Measurements from ENCODE around the gene TNK1.
A peak's percentile ranks its signal among the peaks of the same experiment; 100 is the strongest.

Gene TNK1

DNA sequence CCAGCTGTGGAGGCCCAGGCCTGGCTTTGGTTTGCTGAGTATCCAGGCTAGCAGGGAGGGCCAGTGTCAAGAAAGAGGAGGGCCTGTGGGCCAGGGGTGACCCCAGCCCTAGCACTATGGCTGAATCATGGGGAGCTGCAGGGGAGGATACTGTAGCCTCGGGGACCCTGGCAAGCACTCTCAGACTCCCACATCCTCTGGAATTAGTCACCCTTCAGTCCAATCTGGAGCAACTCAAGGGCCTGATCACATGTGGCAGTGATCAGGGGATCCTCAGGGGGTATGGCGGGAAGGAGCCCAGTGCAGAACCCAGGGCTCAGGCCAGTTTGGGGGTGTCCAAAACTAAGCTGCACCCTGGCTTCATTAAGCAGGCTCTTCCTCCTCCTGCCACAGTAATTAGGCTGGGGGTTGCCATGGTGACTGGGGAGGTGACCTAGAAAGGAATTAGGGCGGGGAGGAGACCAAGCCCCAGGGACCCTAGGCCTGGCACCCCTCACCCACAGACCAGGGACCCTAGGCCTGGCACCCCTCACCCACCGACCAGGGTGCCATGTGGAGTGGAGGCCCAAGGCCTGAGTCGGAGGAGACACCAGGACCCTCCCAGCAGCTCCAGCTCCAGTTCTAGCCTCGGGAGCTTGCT, 32.6 kb downstream of the TNK1 start:
- DNase-seq: no peak

DNA sequence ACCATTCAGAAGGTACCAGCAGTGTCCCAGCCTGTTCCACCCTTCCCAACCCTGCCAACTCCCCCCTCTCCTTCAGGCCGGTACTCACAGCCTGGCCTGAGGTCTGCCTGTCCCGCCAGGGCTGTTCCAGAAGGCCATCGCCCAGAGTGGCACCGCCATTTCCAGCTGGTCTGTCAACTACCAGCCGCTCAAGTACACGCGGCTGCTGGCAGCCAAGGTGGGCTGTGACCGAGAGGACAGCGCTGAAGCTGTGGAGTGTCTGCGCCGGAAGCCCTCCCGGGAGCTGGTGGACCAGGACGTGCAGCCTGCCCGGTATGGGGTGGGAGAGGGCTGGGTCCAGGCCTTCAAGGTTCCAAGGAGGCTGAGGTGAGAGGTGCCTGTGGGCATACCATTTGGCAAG, 33.9 kb downstream of the TNK1 start:
- no peak for DNase-seq

DNA sequence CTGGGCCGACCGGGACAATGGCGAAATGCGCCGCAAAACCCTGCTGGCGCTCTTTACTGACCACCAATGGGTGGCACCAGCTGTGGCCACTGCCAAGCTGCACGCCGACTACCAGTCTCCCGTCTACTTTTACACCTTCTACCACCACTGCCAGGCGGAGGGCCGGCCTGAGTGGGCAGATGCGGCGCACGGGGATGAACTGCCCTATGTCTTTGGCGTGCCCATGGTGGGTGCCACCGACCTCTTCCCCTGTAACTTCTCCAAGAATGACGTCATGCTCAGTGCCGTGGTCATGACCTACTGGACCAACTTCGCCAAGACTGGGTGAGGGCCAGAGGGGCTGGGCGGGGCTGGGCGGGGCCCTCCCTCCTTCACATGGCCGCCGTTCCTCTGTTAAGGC, 34.9 kb downstream of the TNK1 start:
- DNase-seq: no peak

DNA sequence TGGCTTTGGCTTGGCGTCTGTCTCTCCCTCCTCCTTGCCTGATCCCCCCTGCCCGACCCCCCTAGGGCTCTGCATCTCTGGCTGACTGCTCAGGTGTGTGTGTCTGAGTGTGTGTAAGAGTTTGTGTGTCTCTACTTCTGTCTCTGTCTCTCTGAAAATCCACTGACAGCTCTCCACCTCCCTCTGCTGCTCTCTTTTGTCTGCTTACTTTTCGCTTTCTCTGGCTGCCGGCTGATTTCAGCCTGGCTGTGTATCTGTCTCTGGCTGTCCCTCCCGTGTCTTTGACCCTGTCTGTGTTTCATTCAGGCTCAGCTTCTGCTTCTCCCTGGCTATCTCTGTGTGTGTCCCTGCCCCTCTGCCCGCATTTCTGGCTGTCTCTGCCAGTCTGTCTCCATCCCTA, 35.4 kb downstream of the TNK1 start:
- no peak for DNase-seq

DNA sequence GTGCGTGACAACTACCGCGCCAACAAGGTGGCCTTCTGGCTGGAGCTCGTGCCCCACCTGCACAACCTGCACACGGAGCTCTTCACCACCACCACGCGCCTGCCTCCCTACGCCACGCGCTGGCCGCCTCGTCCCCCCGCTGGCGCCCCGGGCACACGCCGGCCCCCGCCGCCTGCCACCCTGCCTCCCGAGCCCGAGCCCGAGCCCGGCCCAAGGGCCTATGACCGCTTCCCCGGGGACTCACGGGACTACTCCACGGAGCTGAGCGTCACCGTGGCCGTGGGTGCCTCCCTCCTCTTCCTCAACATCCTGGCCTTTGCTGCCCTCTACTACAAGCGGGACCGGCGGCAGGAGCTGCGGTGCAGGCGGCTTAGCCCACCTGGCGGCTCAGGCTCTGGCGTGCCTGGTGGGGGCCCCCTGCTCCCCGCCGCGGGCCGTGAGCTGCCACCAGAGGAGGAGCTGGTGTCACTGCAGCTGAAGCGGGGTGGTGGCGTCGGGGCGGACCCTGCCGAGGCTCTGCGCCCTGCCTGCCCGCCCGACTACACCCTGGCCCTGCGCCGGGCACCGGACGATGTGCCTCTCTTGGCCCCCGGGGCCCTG, 36.3 kb downstream of the TNK1 start:
- DNase-seq: no peak

DNA sequence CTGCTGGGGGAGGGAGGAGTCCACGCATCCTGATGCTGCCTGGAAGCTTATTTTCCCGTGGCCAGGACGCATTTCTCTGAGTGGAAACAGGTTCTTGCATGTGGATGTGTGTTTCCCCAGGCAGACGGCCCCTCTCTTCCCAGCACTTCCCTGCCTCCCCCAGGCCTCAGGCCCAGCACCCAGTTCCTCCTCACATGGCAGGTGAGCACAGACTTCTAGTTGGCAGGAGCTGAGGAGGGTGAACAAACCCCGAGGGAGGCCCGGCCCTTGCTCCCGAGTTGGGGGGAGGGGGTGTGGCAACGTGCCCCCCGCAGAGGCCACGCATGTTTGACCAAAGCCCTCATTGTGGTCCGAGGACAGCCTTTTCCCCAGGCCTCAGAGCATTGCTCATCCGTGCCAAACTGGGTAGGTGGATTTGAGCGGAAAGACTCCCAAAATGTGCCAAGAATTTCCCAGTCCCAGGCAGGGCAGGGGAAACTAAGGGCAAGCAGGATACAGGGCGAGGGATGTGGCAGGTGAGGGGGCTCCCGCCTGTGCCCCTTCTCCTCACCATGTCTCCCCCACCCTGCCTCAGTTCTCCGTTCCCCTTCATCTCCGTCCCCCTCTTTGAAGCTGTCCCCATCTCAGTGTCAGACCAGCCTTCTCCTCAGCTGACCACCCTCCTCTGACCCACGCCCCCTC, 37.7 kb downstream of the TNK1 start:
- no peak for DNase-seq

DNA sequence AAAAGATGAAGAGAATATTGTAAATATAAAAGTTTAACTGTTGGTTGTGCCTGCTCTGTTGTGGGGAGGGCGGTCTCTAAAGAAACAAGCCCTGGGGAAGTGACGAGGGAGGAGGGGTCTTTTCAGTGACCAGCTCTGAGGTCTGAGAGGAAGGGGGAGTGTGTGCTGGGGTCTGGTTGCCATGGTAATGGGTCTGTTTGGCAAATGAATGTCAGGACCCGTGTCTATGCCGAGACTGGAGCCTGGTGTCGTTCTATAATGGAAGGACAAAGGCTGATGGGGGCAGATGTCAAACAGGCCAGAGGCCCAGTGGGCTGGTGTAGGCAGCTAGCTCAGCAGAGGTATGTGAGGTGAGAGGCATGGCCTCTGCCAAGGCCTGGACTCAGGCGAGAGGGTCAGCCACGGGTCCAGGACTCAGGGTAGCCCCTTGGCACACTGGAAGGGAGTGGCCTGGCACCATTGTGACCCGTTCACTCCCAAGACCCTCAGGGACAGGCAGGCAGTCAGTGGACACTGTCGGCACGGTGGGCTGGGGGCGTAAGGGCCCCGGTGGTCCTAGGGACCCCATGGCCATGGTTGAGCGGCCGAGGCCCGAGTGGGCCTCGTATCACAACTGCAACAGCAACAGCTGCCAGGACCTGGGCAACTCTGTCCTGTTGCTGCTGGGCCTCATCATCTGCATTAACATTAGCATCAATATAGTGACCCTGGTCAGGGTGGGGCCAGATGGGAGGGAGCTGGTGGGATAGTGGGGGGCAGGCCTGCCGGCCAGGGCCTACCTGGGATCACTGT, 39.1 kb downstream of the TNK1 start, which contains the start of gene SPEM1:
Gene SPEM1, plus strand, starts transcription at position 506 of the 792 bp plus-strand sequence. Its CDS starts 61 bp downstream, at position 567.
- no peak for DNase-seq

DNA sequence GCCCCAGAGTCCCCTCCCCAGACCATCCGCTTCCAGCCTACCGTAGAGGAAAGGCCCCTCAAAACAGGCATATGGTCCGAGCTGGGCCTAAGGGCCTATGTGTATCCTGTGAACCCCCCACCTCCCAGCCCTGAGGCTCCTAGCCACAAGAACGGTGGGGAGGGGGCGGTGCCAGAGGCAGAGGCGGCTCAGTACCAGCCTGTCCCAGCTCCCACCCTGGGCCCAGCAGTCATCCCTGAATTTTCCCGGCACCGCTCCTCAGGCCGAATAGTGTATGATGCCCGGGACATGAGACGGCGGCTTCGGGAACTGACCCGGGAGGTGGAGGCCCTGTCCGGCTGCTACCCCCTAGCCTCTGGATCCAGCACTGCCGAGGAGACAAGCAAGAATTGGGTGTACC, 40.3 kb downstream of the TNK1 start:
- DNase-seq: no peak

DNA sequence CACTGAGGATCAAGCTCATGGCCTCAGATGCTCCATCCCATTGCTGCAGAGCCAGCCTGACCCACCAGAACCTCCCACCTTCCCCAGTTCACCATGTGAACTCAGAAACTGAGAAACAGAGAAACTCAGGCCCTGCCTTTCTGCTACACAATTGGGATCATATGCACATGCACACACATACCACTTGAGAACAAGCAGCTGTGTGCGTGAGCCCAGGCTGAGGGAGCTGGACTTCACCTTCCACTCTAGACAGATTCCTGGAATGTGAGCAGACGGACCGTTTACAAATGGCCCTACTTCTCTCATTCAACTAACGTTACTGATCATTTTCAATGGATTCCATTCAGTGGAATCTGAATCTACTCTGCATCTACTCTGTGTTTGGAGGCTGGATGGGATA, 42.8 kb downstream of the TNK1 start:
- no peak for DNase-seq

DNA sequence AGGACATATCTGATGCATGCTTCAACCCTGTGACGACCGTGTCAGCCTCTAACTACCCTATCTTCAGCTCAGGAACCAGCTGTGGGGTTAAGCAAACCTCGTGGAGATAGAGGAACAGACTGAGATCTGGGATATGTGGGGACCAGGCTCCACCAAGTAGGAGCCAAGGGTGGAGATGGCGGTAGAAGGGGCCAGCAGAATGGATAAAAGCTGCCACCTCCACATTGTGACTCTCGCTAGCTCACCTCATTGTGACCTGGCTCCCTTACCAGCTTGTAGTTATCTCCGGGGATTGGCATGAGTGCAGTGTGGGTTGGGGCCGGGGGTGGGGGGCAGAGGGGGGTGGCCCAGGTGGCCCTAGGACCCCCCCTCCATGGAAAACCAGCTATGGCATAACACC, 44.4 kb downstream of the TNK1 start, which contains the start of gene SPEM2:
Gene SPEM2, plus strand, starts transcription at position 301 of the 400 bp plus-strand sequence. Its CDS starts 73 bp downstream, at position 374.
- DNase-seq: no peak

DNA sequence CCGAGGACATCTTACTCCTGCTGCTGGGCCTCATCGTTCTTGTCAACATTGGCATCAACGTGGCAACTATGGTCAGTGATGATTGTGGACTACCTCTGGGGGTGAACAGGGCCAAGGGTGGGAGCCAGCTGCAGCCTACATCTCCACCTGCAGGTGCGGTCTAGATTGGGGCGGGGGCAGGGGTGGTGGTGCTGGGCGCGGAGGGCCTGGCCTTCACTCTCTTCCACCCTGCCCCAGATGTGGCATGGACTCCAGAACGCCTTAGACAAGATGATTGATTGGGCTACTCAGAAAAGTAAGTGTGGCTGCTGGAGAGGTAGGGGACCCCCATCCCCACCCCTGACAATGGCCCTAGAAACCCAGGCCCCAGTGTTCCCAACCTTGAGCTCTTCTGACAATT, 44.9 kb downstream of the TNK1 start:
- DNase-seq: no peak

DNA sequence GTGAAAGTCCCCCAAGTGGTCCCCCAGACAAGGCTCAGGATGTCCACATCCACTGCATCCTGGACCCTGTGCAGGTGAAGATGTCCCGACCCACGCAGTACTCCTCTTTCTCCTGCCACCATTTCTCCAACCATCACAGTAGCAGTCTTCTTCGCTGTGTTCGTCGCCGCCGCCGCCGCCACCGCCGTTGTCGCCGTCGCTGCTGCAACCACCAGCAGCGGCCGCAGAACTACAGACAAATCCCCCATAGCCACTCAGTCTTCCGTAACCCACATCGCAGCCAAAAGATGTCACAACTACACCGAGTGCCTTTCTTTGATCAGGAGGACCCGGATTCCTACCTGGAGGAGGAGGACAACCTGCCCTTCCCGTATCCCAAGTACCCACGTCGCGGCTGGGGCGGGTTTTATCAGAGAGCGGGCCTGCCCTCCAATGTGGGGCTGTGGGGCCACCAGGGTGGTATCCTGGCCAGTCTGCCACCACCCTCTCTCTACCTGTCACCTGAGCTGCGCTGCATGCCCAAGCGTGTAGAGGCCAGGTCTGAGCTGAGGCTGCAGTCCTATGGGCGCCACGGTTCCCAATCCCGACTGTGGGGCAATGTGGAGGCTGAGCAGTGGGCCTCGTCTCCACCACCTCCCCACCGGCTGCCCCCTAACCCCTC, 45.4 kb downstream of the TNK1 start:
- no peak for DNase-seq

DNA sequence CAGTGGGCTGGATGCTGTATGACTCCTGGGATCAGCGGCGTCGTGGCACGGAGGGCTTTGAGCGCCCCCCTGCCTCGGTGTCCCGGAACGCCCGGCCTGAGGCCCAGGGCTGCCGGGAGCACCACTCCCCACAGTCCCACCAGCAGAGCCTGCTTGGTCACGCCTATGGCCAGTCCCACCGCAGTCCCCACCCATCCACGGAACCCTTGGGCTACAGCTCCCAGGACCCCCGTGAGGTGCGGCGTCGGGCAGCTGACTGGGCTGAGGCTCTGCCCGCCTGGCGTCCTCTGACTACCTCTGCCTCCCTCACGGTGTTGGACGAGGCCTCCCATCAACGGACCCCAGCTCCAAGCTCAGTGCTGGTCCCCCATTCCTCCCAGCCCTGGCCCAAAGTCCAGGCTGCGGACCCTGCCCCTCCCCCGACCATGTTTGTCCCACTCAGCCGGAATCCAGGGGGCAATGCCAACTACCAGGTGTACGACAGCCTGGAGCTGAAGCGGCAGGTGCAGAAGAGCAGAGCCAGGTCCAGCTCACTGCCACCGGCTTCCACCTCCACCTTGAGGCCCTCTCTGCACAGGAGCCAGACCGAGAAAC, 46.1 kb downstream of the TNK1 start:
- DNase-seq: no peak

DNA sequence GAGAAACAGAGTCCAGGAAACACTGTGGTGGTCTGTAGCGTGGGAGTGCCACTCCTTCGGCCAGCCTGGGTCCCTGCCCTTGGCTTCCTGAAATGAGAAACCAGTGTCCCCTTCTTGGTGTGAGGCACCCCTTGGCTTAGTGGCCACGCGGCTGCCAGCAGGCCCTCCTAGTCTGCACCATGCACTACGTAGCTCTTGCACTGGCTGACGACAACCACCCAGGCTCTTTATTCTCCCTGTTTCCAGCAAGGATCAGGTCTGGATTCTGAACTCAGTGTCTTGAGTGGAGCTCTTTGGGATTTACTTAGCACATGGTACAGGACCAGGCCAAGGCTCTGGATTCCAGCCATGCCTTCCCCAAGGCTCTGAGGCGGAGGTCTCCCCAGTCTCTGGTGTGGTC, 46.7 kb downstream of the TNK1 start:
- DNase-seq: no peak

DNA sequence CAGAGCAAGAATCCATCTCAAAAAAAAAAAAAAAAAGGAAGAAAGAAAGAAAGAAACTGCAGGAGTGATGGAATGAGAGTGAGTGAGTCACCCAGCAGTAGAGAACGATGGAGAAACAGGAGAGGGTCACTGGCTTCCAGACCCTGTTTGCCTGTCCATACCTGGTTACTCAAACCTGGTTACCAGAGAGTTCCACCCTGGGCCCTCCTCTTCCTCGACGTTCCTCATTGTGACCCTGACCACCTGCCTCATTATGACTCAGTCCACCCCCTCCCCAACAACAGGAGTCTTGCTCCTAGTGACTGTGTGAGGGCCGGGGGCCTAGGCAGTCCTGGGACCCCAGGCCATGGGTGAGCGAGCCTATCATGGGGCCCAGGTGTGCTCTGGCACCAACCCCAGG, 47.7 kb downstream of the TNK1 start, which contains the start of gene SPEM3:
Gene SPEM3, plus strand, starts transcription at position 301 of the 400 bp plus-strand sequence. Its CDS starts 46 bp downstream, at position 347.
- no peak for DNase-seq

DNA sequence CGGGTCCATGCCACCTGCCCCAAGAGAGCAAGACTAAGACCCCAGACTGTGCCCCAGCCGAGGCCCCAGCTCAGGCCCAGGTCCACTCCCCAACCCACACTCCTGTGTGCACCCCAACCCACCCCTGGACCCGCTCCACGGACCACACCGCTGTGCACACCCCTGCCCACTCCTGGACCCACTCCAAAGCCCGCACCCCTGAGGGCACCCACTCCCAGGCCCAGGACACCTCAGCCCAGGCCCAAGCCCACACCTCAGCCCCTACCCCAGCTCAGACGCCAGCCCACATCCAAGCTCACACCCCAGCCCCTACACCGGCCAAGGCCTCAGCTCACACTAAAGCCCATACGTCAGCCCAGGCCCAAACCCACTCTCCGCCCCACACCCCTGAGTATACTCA, 48.8 kb downstream of the TNK1 start:
- no peak for DNase-seq

DNA sequence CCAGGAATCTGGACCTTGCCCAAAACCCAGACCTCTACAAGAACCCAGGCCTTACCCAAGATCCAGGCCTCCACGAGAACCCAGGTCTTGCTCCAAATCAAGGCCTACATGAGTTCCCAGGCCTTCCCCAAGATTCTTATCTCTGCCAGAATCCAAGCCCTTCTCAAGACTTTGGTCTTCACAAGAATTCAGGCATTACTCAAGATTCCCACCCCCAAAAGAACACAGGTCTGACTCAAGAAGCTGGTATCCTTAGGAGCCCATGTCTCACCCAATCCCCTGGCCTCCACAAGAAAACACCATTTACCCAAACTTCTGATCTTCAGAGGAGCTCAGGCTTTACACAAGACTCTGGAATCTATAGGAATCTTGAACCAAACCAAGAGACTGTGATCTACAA, 50.3 kb downstream of the TNK1 start:
- no peak for DNase-seq

DNA sequence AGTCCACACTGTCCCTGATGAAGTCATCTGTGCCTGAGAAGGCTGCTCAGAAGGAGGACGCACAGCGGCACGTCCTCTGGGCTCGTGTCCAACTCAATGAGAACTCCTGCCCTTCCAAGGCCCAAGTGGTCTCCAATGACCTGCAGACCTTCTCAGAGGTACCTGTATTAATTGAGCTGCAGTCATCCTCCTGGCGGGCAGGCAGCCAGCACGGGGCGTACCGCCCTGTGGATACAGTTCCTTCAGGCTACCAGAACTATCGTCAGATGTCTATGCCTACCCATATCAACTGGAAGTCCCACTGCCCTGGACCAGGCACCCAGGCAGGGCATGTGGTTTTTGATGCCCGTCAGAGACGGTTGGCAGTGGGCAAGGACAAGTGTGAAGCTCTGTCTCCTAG, 51.4 kb downstream of the TNK1 start:
- DNase-seq: no peak

DNA sequence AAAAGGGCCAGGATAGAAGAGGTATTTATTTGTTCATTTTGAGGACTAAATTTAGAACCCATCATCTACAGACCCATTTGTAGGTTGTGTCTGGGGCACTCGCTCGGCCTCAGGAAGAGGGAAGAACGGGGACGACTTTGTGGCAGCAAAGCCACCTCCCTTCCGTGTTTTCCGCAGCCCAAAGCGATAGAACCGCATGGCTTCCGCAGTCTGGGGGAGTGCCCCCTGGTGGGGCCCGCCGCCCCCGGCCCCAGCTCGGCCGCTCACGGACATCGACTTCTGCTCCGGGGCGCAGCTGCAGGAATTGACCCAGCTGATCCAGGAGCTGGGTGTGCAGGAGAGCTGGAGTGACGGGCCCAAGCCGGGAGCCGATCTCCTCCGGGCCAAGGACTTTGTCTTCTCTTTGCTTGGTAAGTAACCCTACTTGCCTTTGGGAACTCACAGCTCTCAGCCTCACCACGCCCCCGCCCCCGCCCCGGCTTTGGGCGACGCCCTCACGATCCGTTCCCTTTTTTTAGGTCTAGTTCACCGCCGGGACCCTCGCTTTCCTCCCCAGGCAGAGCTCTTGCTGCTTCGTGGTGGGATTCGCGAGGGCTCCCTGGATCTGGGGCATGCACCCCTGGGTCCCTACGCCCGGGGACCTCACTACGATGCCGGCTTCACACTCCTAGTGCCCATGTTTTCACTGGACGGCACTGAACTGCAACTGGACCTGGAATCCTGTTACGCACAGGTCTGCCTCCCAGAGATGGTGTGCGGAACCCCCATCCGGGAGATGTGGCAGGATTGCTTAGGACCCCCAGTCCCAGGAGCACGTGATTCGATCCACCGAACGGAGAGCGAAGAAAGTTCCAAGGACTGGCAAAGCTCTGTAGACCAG, 55.0 kb downstream of the TNK1 start:
- peak; percentile 65 for DNase-seq

DNA sequence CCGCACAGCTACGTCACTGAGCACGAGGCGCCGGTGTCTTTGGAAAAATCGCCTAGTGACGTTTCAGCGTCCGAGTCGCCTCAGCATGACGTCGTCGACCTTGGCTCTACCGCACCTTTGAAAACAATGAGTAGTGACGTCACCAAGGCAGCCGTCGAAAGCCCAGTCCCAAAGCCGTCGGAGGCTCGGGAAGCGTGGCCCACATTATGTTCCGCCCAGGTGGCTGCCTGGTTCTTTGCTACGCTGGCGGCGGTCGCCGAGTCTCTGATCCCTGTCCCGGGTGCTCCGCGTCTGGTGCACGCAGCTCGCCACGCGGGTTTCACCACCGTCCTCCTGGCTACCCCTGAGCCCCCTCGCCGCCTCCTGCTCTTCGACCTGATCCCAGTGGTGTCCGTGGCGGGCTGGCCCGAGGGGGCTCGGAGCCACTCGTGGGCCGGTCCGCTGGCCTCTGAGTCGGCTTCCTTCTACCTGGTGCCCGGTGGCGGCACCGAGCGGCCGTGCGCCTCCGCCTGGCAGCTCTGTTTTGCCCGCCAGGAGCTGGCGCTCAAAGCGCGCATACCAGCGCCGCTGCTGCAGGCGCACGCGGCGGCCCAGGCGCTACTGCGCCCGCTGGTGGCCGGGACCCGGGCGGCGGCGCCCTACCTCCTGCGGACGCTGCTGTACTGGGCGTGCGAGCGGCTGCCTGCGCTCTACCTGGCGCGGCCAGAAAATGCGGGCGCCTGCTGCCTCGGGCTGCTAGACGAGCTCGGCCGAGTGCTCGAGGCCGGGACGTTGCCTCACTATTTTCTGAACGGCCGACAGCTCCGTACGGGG, 55.9 kb downstream of the TNK1 start:
- DNase-seq: peak; percentile 79

Measured in activated CD4-positive, CD25-positive, alpha-beta regulatory T cell treated with anti-CD3 and anti-CD28 coated beads, Interleukin-2, amount 50 U/mL, for 72 hours (primary cell).